ENCODE data around the gene ZDHHC17. TPM values are rescaled to one million over a fixed set of nuclear protein-coding genes. Genes with fewer than 3 reads are reported as not detected.

The ZDHHC17 gene
- total and polyA plus RNA-seq, 2 of the 13 experiments (the other 11 are each of a cell fraction or from before 2014, with no cell fraction given) = 36.7 to 38.5 TPM

DNA sequence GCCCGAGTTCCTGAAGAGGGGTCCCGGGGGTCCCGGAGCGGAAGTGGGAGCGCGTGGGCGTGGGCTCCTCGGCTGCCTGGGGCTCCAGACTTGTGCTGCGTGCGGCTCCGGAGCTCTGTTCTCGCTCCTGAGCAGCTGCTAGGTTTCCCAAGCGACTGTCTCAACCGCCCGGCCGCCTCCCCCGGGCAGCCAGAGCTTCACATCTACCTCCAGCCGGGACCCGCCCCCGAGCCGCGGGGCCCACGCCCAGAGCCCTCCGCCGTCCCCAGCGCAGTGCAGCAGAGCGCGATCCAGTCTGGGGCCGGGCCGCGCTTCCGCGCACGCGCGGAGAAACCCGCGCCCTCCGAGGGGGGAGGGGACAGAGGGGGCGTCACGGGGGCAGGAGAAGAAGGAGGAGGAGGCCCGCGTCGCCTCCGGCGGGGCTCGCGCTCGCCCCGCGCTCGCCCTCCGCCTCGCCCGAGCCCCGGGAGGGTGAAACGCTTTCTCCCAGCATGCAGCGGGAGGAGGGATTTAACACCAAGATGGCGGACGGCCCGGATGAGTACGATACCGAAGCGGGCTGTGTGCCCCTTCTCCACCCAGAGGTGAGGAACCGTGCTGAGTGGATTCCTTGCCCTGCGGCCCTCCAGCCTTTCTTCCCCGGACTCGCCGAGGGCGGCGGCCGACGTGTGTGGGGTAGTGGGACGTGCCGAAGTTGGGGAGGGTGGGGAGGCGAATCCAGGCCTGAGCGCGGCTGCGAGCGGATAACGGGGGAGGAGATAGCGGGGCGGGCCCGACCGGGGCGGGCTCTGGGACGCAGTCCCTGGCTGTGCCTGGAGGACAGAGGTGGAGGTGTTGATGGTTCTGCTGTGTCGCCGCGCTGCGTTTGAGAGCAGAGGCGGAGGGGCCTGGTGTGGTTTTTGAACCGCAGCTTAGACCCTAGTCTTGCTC is at the start of gene ZDHHC17 (continued):
- TF ChIP-seq ZNF407 (CRISPR knock-in tag; IDR thresholded peaks at IDR 0.05; ENCODE audit: not compliant biosample characterization) (no peak), MED13 (CRISPR knock-in tag; IDR thresholded peaks at IDR 0.05) (peak; percentile 10; the same call in 1 of the 2 replicates), ZBTB44 (CRISPR knock-in tag; IDR thresholded peaks at IDR 0.05) (0 out of 2 replicates have a peak, but pooled peaks have one; percentile 64), MLLT10 (CRISPR knock-in tag; IDR thresholded peaks at IDR 0.05) (no peak), FOXK1 (CRISPR knock-in tag; IDR thresholded peaks at IDR 0.05; ENCODE audit: borderline replicate concordance, low read depth) (no peak), SALL2 (CRISPR knock-in tag; IDR thresholded peaks at IDR 0.05) (peak; percentile 78), AGO1 (IDR thresholded peaks at IDR 0.05; ENCODE audit: low read depth, low read length, poor library complexity, severe bottlenecking) (peak; percentile 64), DNMT3B (CRISPR knock-in tag; conservative IDR thresholded peaks at IDR 0.05) (no peak), ZNF484 (CRISPR knock-in tag; IDR thresholded peaks at IDR 0.05; ENCODE audit: borderline replicate concordance, low read depth) (no peak), SAP130 (CRISPR knock-in tag; IDR thresholded peaks at IDR 0.05; ENCODE audit: low read depth) (peak; percentile 65), ZNF777 (CRISPR knock-in tag; IDR thresholded peaks at IDR 0.05) (no peak; the same call in 1 of the 2 replicates), SMAD9 (CRISPR knock-in tag; IDR thresholded peaks at IDR 0.05) (no peak), NCOR1 (IDR thresholded peaks at IDR 0.05; ENCODE audit: borderline replicate concordance, low read length) (no peak), NFE2L2 (IDR thresholded peaks at IDR 0.05; ENCODE audit: low read length) (no peak), ZNF629 (CRISPR knock-in tag; conservative IDR thresholded peaks at IDR 0.05) (no peak)
- TF ChIP-seq, protein P1, sequence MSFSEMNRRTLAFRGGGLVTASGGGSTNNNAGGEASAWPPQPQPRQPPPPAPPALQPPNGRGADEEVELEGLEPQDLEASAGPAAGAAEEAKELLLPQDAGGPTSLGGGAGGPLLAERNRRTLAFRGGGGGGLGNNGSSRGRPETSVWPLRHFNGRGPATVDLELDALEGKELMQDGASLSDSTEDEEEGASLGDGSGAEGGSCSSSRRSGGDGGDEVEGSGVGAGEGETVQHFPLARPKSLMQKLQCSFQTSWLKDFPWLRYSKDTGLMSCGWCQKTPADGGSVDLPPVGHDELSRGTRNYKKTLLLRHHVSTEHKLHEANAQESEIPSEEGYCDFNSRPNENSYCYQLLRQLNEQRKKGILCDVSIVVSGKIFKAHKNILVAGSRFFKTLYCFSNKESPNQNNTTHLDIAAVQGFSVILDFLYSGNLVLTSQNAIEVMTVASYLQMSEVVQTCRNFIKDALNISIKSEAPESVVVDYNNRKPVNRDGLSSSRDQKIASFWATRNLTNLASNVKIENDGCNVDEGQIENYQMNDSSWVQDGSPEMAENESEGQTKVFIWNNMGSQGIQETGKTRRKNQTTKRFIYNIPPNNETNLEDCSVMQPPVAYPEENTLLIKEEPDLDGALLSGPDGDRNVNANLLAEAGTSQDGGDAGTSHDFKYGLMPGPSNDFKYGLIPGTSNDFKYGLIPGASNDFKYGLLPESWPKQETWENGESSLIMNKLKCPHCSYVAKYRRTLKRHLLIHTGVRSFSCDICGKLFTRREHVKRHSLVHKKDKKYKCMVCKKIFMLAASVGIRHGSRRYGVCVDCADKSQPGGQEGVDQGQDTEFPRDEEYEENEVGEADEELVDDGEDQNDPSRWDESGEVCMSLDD (CRISPR knock-in tag; IDR thresholded peaks at IDR 0.05; ENCODE audit: borderline replicate concordance) = no peak

Measured in HepG2 (cell line).